B cell (primary cell): ENCODE measurements around the gene BHLHA9.

Source experiments
- CTCF ChIP-seq: fragments of 200-600 bp; IDR thresholded peaks from one replicate; pipeline ENCODE4 v1.8.0; 2022; ENCODE audit warnings: antibody characterized with exemption, mild to moderate bottlenecking
- EZH2 ChIP-seq: IDR thresholded peaks from 2 replicates; pipeline ENCODE4 v1.6.1; 2012; ENCODE audit warnings: borderline replicate concordance, low read depth, mild to moderate bottlenecking, moderate library complexity, low read length; ENCODE audit not compliant: insufficient read depth, poor library complexity, severe bottlenecking

- TF ChIP-seq CTCF (no peak), EZH2 (no peak)
Measured at GRCh38 chr17:1229349-1229899, 40.8 kb upstream of the BHLHA9 start.
